PC-9 (cell line): ENCODE data around the gene CDH13. TPM values are rescaled to one million over a fixed set of nuclear protein-coding genes. Genes with fewer than 3 reads are reported as not detected.

Source experiments
- BruUV-seq: library from RNA; stranded (reverse); fragments of 400-500 nt; replicated peaks from 2 replicates; lab custom pipeline; 2021; lab: Mats Ljungman, UMichigan
- CTCF ChIA-PET: fragments of 300-600 bp; sonication (Branson Sonifier 250); formaldehyde crosslinking; loops from one replicate; lab custom pipeline; 2022; ENCODE audit warnings: antibody characterized with exemption; lab: Charles Lee
- POLR2A ChIA-PET: fragments of 300-600 bp; sonication (Branson Sonifier 250); formaldehyde crosslinking; loops from one replicate; lab custom pipeline; 2022; ENCODE audit warnings: antibody characterized with exemption; ENCODE audit not compliant: unreplicated experiment; lab: Charles Lee
- DNase-seq, 2 experiments: peaks; one replicate each; pipeline versions ENCODE4 v3.0.0 to v3.0.0-alpha.2; 2015 to 2022; ENCODE audit warnings: mixed read lengths in 1 of 2
- H2AFZ ChIP-seq: fragments of 200-600 bp; sonication (generic); 2 replicates; pipeline ENCODE4 v1.8.1; 2017; ENCODE audit warnings: antibody characterized with exemption
- H3F3A ChIP-seq: fragments of 200-600 bp; sonication (generic); 2 replicates; pipeline ENCODE4 v1.8.1; 2017; ENCODE audit warnings: antibody characterized with exemption, mild to moderate bottlenecking, low read depth; ENCODE audit not compliant: insufficient read depth
- H3K27ac ChIP-seq: fragments of 200-600 bp; sonication (generic); 2 replicates; pipeline ENCODE4 v1.6.1; 2016; ENCODE audit warnings: mixed run types
- H3K27me3 ChIP-seq: fragments of 200-600 bp; sonication (generic); 2 replicates; pipeline ENCODE4 v1.6.1; 2016; ENCODE audit warnings: low read depth, mixed run types; ENCODE audit not compliant: insufficient read depth
- H3K36me3 ChIP-seq: fragments of 200-600 bp; sonication (generic); 2 replicates; pipeline ENCODE4 v1.6.1; 2016; ENCODE audit warnings: low read depth, mixed run types
- H3K4me1 ChIP-seq: fragments of 200-600 bp; sonication (generic); replicated peaks from 2 replicates; pipeline ENCODE4 v1.6.1; 2016; ENCODE audit warnings: mixed run types; ENCODE audit not compliant: insufficient read depth
- H3K4me2 ChIP-seq: fragments of 200-600 bp; sonication (generic); 2 replicates; pipeline ENCODE4 v1.6.1; 2017; ENCODE audit warnings: mixed run types
- H3K4me3 ChIP-seq: fragments of 200-600 bp; sonication (generic); 2 replicates; pipeline ENCODE4 v1.6.1; 2016; ENCODE audit warnings: mixed run types
- H3K79me2 ChIP-seq: fragments of 200-600 bp; sonication (generic); 2 replicates; pipeline ENCODE4 v1.6.1; 2017; ENCODE audit warnings: low read depth, mixed run types
- H3K9me2 ChIP-seq: fragments of 200-600 bp; sonication (generic); 2 replicates; pipeline ENCODE4 v1.8.1; 2017; ENCODE audit warnings: mild to moderate bottlenecking; ENCODE audit not compliant: insufficient read depth
- H3K9me3 ChIP-seq: fragments of 200-600 bp; sonication (generic); 2 replicates; pipeline ENCODE4 v1.8.1; 2016; ENCODE audit warnings: low read depth; ENCODE audit not compliant: insufficient read depth
- H4K20me1 ChIP-seq: fragments of 200-600 bp; sonication (generic); 2 replicates; pipeline ENCODE4 v1.8.1; 2017; ENCODE audit not compliant: insufficient read depth
- CTCF ChIP-seq: fragments of 200-600 bp; sonication (generic); conservative IDR thresholded peaks from 2 replicates; pipeline ENCODE4 v1.6.1; 2017; ENCODE audit warnings: mixed run types, antibody characterized with exemption, mild to moderate bottlenecking, moderate library complexity
- EZH2 ChIP-seq: fragments of 200-600 bp; sonication (generic); IDR thresholded peaks from 2 replicates; pipeline ENCODE4 v1.8.0; 2017; ENCODE audit warnings: antibody characterized with exemption, low read depth
- intact Hi-C: fragments of 100-400 bp; cut with micrococcal nuclease; formaldehyde crosslinking; loops from one replicate; pipeline ENCODE4 v1.10.0; 2022; ENCODE audit not compliant: unreplicated experiment
- total RNA-seq: library from RNA; stranded (reverse); gene quantifications from 2 replicates; pipeline ENCODE4 v1.2.3, GENCODE V29; 2021

Gene CDH13
- total RNA-seq, 1 experiment from 2014 or later = 0.24 TPM

DNA sequence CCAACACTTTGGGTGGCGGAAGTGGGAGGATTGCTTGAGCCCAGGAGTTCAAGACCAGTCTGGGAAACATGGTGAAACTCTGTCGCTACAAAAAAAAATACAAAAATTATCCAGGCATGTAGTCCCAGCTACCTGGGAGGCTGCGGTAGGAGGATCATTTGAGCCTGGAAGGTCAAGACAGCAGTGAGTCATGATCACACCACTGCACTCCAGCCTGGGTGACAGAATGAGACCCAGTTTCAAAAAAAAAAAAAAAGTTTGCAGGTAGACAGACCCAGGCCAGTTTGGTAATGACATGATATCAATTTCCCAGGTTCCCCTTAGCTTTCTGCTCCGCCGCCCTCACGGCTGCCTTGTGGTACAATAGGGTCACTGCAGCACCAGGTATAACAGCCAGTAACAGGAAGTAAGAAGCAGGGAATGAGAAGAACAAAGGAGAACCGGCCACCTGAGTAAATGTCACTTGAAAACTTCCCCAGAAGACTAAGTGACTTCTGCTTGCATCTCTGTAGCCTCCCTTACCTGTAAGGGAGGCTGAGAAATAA lies 979.8 kb downstream of the CDH13 start:
- H3K9me2 ChIP-seq = no peaks in the 10 kb centered on the region
- no peaks in the 10 kb centered on the region for H3F3A ChIP-seq
- TF ChIP-seq CTCF = 0 out of 2 replicates have a peak, but pooled peaks have one; percentile 24
- no peak for TF ChIP-seq EZH2
- no peak overlapping the region for H3K4me3 ChIP-seq
- no peaks in the 10 kb centered on the region for H3K9me3 ChIP-seq
- H3K27me3 ChIP-seq = peaks cover 15% of the 10 kb centered on the region; the same call in 1 of the 2 replicates
- H3K4me2 ChIP-seq = no peak overlapping the region
- CTCF ChIA-PET = interaction anchor here (0.7 kb wide), 1 partner anchor 254 kb away, joined by 3 read pairs; no protein-coding TSS in a partner anchor
- H3K36me3 ChIP-seq = no peaks in the 10 kb centered on the region
- no peaks in the 10 kb centered on the region for H3K79me2 ChIP-seq
- no peak overlapping the region for H3K27ac ChIP-seq
- H4K20me1 ChIP-seq = no peaks in the 10 kb centered on the region
- DNase-seq = no peak
- BruUV-seq = no TSS peak
- no peak overlapping the region for H2AFZ ChIP-seq
- no peaks in the 10 kb centered on the region for H3K4me1 ChIP-seq
- POLR2A ChIA-PET = no interaction called here
- intact Hi-C loops = no loop called here

DNA sequence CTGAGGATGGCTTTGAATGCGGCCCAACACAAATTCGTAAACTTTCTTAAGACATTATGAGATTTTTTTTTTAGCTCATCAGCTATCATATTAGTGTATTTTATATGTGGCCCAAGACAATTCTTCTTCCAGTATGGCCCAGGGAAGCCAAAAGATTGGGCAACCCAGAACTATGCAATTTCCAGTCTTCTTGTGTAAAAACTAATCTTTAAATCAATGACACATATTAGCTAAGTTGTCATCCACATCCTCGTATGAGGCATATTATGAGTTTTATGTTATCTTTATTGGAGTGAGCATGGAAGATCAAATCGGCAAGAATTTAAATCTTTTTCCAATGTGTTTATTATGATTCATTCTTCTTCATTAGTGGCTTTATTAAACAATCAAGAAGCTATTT lies 982.4 kb downstream of the CDH13 start:
- H3F3A ChIP-seq = no peaks in the 10 kb centered on the region
- POLR2A ChIA-PET = interaction anchor here (0.7 kb wide), 2 partner anchors 65 to 1020 kb away, joined by 4 to 5 read pairs; no protein-coding TSS in a partner anchor
- CTCF ChIA-PET = no interaction called here
- H3K9me2 ChIP-seq = no peaks in the 10 kb centered on the region
- H3K27ac ChIP-seq = no peak overlapping the region
- H3K4me2 ChIP-seq = no peak overlapping the region
- DNase-seq = no peak
- H2AFZ ChIP-seq = no peak overlapping the region
- TF ChIP-seq CTCF (no peak), EZH2 (no peak)
- H3K9me3 ChIP-seq = no peaks in the 10 kb centered on the region
- no peak overlapping the region for H3K4me3 ChIP-seq
- BruUV-seq = no TSS peak
- H3K36me3 ChIP-seq = no peaks in the 10 kb centered on the region
- intact Hi-C loops = no loop called here
- no peaks in the 10 kb centered on the region for H3K79me2 ChIP-seq
- H4K20me1 ChIP-seq = no peaks in the 10 kb centered on the region
- H3K4me1 ChIP-seq = no peaks in the 10 kb centered on the region
- H3K27me3 ChIP-seq = peaks cover 9% of the 10 kb centered on the region; the same call in 1 of the 2 replicates

DNA sequence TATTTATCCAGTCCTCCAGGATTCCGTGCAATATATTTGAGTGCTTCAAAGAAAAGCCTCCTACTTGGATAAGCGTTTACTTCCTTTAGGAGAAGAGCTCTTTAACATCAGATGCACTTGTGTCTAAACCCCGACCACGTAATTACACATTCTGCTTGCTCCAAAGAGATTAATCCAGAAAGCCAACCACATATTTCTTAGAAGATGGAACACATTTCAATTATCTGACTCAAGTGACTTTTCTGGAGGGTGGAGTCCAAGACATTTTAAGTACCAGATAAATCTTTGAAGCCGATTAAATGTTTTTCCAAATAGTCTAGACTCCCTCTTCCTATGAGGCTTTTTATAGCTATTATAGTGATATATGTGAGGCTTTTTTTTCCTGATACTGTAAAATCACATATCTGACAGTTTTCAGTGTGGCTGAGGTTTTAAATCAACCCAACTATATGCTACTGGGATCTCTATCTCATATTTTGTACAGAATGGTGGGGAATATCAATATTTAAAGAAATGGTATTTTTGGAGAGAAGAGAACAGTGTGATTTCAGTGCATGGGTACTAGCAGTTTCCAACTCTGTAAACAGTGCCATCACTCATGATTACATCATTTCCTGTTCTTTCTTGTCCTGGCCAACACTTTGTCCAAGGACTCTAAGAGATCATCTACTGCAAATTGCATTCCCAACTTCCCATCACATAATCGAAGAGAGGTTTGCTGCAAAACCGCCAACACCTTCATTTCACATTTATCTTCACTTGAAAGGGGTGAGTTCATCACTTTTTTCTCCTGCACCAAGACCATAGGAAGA lies 988.6 kb downstream of the CDH13 start:
- Histone ChIP-seq H3F3A (no peaks in the 10 kb centered on the region), H3K27ac (no peak overlapping the region), H3K36me3 (no peaks in the 10 kb centered on the region), H2AFZ (no peak overlapping the region), H3K27me3 (peaks cover 30% of the 10 kb centered on the region), H3K4me1 (no peaks in the 10 kb centered on the region), H3K4me2 (no peak overlapping the region), H3K4me3 (no peak overlapping the region), H3K9me3 (no peaks in the 10 kb centered on the region), H3K79me2 (no peaks in the 10 kb centered on the region), H4K20me1 (no peaks in the 10 kb centered on the region), H3K9me2 (no peaks in the 10 kb centered on the region)
- no peak for TF ChIP-seq EZH2
- no peak for TF ChIP-seq CTCF
- ChIA-PET POLR2A (no interaction called here), CTCF (no interaction called here)
- BruUV-seq = no TSS peak
- no peak for DNase-seq
- intact Hi-C loops = no loop called here
